Endothelial cell of hepatic sinusoid (primary cell): ENCODE measurements around the gene COL8A1.

ENCODE experiments used
- in situ Hi-C: cut with HindIII; loops from 2 replicates; pipeline ENCODE4 v1.10.0; 2017; ENCODE audit warnings: low sequenced_read_pairs

COL8A1 gene

GRCh38 chr3:99781761-99782160 lies 143.4 kb downstream of the COL8A1 start:
- in situ Hi-C loops, result no loop called here

- in situ Hi-C loops, result no loop called here
Observed at GRCh38 chr3:99783011-99783573, 144.7 kb downstream of the COL8A1 start.

GRCh38 chr3:99789011-99789721 lies 150.8 kb downstream of the COL8A1 start:
- in situ Hi-C loops, result no loop called here

- in situ Hi-C loops, result no loop called here
Observed at GRCh38 chr3:99794485-99794884, 156.1 kb downstream of the COL8A1 start.

GRCh38 chr3:99795573-99795972 lies 157.2 kb downstream of the COL8A1 start:
- in situ Hi-C loops, result no loop called here

- in situ Hi-C loops, result no loop called here
Observed at GRCh38 chr3:99799422-99799821, 161.0 kb downstream of the COL8A1 start.

GRCh38 chr3:99803297-99803696 lies 164.9 kb downstream of the COL8A1 start:
- in situ Hi-C loops, result no loop called here

- in situ Hi-C loops, result loop anchor here (5.0 kb wide), 1 partner anchor 88 kb away; no protein-coding TSS in a partner anchor
Observed at GRCh38 chr3:99805160-99805559, 166.8 kb downstream of the COL8A1 start.

GRCh38 chr3:99808163-99808794 lies 169.9 kb downstream of the COL8A1 start:
- in situ Hi-C loops, result loop anchor here (5.0 kb wide), 1 partner anchor 91 kb away; no protein-coding TSS in a partner anchor

GRCh38 chr3:99809565-99809964 lies 171.2 kb downstream of the COL8A1 start:
- in situ Hi-C loops, result loop anchor here (5.0 kb wide), 1 partner anchor 92 kb away; no protein-coding TSS in a partner anchor

- in situ Hi-C loops, result no loop called here
Observed at GRCh38 chr3:99810403-99810802, 172.0 kb downstream of the COL8A1 start.

- in situ Hi-C loops, result no loop called here
Observed at GRCh38 chr3:99817047-99817436, 178.6 kb downstream of the COL8A1 start.

GRCh38 chr3:99817437-99818240 lies 179.2 kb downstream of the COL8A1 start, which contains the start of gene CMSS1:
CMSS1 (plus strand) TSS chr3:99817862.
- in situ Hi-C loops, result no loop called here

GRCh38 chr3:99818818-99819217 lies 180.4 kb downstream of the COL8A1 start:
- in situ Hi-C loops, result no loop called here

- in situ Hi-C loops, result no loop called here
Observed at GRCh38 chr3:99823723-99824711, 185.6 kb downstream of the COL8A1 start.

GRCh38 chr3:99825004-99825640 lies 186.7 kb downstream of the COL8A1 start:
- in situ Hi-C loops, result no loop called here

- in situ Hi-C loops, result no loop called here
Observed at GRCh38 chr3:99829844-99830243, 191.4 kb downstream of the COL8A1 start.

- in situ Hi-C loops, result no loop called here
Observed at GRCh38 chr3:99833617-99834205, 195.3 kb downstream of the COL8A1 start.
